ENCODE results near the gene SLC11A2. TPM values are rescaled to one million over a fixed set of nuclear protein-coding genes. Genes with fewer than 3 reads are reported as not detected.

Gene SLC11A2
- total RNA-seq, 1 experiment from 2014 or later, result 33.9 TPM

- TF ChIP-seq CTCF (conservative IDR thresholded peaks at IDR 0.05; ENCODE audit: low read depth, low read length) (no peak), EZH2 (IDR thresholded peaks at IDR 0.05; ENCODE audit: borderline replicate concordance, low read depth, low read length, poor library complexity, severe bottlenecking) (no peak)
- no peak overlapping the region for H3K4me3 ChIP-seq (ENCODE audit: low read depth, low read length, poor library complexity, severe bottlenecking)
- ChIA-PET POLR2A (ENCODE audit: low non-redundant PET) (no interaction called here), CTCF (no interaction called here)
- no peaks in the 10 kb centered on the region for H3K4me1 ChIP-seq (ENCODE audit: insufficient read depth, low read length, poor library complexity, severe bottlenecking)
- H3K9me3 ChIP-seq (ENCODE audit: low read depth, low read length, poor library complexity, severe bottlenecking), result no peaks in the 10 kb centered on the region
- H3K27ac ChIP-seq (ENCODE audit: low read depth, low read length, poor library complexity, severe bottlenecking), result no peak overlapping the region
- intact Hi-C loops (cut with micrococcal nuclease; ENCODE audit: unreplicated experiment), result no loop called here
- H3K27me3 ChIP-seq (replicated peaks; ENCODE audit: insufficient read depth, low read depth, low read length, poor library complexity), result no peaks in the 10 kb centered on the region
- no peaks in the 10 kb centered on the region for H3K36me3 ChIP-seq (ENCODE audit: insufficient read depth, low read length, poor library complexity, severe bottlenecking)
- DNase-seq (ENCODE audit: low spot score), result no peak
- BruUV-seq (replicated peaks), result no TSS peak
Measured at GRCh38 chr12:51033457-51034089, 7.4 kb upstream of the SLC11A2 start.

DNA sequence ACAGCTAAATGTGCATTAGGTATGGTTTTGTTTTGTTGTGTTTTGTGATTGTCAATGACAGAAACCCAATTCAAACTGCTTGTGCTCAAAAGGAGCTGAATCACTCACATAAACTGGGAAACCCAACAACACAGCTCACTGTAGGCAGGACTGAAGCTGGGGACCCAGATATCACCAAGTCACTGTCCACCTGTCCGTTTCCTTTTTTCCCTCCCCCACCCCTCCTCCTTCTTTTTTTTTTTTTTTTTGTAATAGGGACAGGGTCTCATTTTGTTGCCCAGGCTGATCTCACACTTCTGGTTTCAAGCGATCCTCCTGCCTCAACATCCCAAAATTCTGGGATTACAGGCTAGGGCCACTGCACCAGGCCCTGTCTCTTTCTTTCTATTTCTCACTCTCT is 6.9 kb upstream of the SLC11A2 start:
- ChIA-PET POLR2A (ENCODE audit: low non-redundant PET) (interaction anchor here (0.6 kb wide), 1 partner anchor 1205 kb away, joined by 11 read pairs; no protein-coding TSS in a partner anchor), CTCF (no interaction called here)

DNA sequence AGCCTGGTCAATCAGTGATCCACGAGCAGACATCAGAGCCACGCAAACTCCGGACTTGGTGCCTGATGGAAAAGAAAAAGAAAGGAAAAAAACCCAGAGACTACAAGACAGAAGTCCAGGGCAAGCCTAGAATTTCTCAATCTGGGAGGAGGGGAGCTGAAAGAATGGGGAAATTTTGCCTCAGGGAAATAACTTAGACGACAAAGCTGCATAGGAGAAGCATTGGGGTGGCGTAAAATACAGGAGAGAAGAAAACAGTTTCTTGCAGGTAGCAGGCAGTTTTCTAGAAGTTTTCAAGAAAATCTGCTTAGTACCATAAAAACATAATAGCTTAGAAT is 2.6 kb upstream of the SLC11A2 start:
- intact Hi-C loops (cut with micrococcal nuclease; ENCODE audit: unreplicated experiment), result loop anchor here (10.0 kb wide), 1 partner anchor 524 kb away; the partner anchor contains the start of gene DIP2B
- DNase-seq (ENCODE audit: low spot score), result no peak
- TF ChIP-seq CTCF (conservative IDR thresholded peaks at IDR 0.05; ENCODE audit: low read depth, low read length) (no peak), EZH2 (IDR thresholded peaks at IDR 0.05; ENCODE audit: borderline replicate concordance, low read depth, low read length, poor library complexity, severe bottlenecking) (no peak)
- H3K4me1 ChIP-seq (ENCODE audit: insufficient read depth, low read length, poor library complexity, severe bottlenecking), result peaks cover 8% of the 10 kb centered on the region
- H3K4me3 ChIP-seq (ENCODE audit: low read depth, low read length, poor library complexity, severe bottlenecking), result peak overlapping the region; percentile 2
- ChIA-PET POLR2A (ENCODE audit: low non-redundant PET) (no interaction called here), CTCF (interaction anchor here (0.7 kb wide), 1 partner anchor 264 kb away, joined by 4 read pairs; no protein-coding TSS in a partner anchor)
- no peaks in the 10 kb centered on the region for H3K27me3 ChIP-seq (replicated peaks; ENCODE audit: insufficient read depth, low read depth, low read length, poor library complexity)
- no peaks in the 10 kb centered on the region for H3K36me3 ChIP-seq (ENCODE audit: insufficient read depth, low read length, poor library complexity, severe bottlenecking)
- no peak overlapping the region for H3K27ac ChIP-seq (ENCODE audit: low read depth, low read length, poor library complexity, severe bottlenecking)
- no peaks in the 10 kb centered on the region for H3K9me3 ChIP-seq (ENCODE audit: low read depth, low read length, poor library complexity, severe bottlenecking)
- BruUV-seq (replicated peaks), result no TSS peak

More for the DNA sequence above, 6.9 kb upstream of the SLC11A2 start:
- TF ChIP-seq EZH2 (IDR thresholded peaks at IDR 0.05; ENCODE audit: borderline replicate concordance, low read depth, low read length, poor library complexity, severe bottlenecking) (no peak), CTCF (conservative IDR thresholded peaks at IDR 0.05; ENCODE audit: low read depth, low read length) (no peak)
- Histone ChIP-seq H3K27ac (ENCODE audit: low read depth, low read length, poor library complexity, severe bottlenecking) (no peak overlapping the region), H3K36me3 (ENCODE audit: insufficient read depth, low read length, poor library complexity, severe bottlenecking) (no peaks in the 10 kb centered on the region), H3K4me3 (ENCODE audit: low read depth, low read length, poor library complexity, severe bottlenecking) (no peak overlapping the region), H3K27me3 (replicated peaks; ENCODE audit: insufficient read depth, low read depth, low read length, poor library complexity) (no peaks in the 10 kb centered on the region), H3K9me3 (ENCODE audit: low read depth, low read length, poor library complexity, severe bottlenecking) (no peaks in the 10 kb centered on the region), H3K4me1 (ENCODE audit: insufficient read depth, low read length, poor library complexity, severe bottlenecking) (no peaks in the 10 kb centered on the region)
- DNase-seq (ENCODE audit: low spot score), result no peak
- no TSS peak for BruUV-seq (replicated peaks)
- intact Hi-C loops (cut with micrococcal nuclease; ENCODE audit: unreplicated experiment), result no loop called here
